ENCODE results near the gene MYOT. TPM values are rescaled to one million over a fixed set of nuclear protein-coding genes. Genes with fewer than 3 reads are reported as not detected.

Gene MYOT
- total RNA-seq, 1 experiment from 2014 or later, result not detected

GRCh38 chr5:137834498-137835049 is 33.1 kb upstream of the MYOT start:
- Histone ChIP-seq H3K4me1 (peaks cover 30% of the 10 kb centered on the region), H3K27me3 (replicated peaks; ENCODE audit: control insufficient read depth, insufficient read depth, low read length) (no peaks in the 10 kb centered on the region), H3K36me3 (ENCODE audit: control insufficient read depth, insufficient read depth, low read length) (no peaks in the 10 kb centered on the region), H3K9me3 (no peaks in the 10 kb centered on the region), H3K4me3 (ENCODE audit: low read depth, low read length) (no peak overlapping the region)
- no peaks in the 10 kb centered on the region for H3K9me3 Mint-ChIP-seq (ENCODE audit: unreplicated experiment)
- no peaks in the 10 kb centered on the region for H3K27me3 Mint-ChIP-seq (ENCODE audit: insufficient read depth, unreplicated experiment)
- BruUV-seq (replicated peaks), result no TSS peak
- H3K27ac Mint-ChIP-seq (ENCODE audit: unreplicated experiment), result peak overlapping the region; percentile 58
- H3K4me1 Mint-ChIP-seq (ENCODE audit: low read depth, unreplicated experiment), result peaks cover 18% of the 10 kb centered on the region
- CTCF ChIA-PET, result no interaction called here
- H3K4me3 Mint-ChIP-seq (ENCODE audit: unreplicated experiment), result peak overlapping the region; percentile 37
- POLR2A ChIA-PET, result no interaction called here
- no peak for TF ChIP-seq CTCF (IDR thresholded peaks at IDR 0.05; ENCODE audit: insufficient read depth in 1 of 2, low read depth in 1 of 2, low read length in 1 of 2, severe bottlenecking in 1 of 2, unreplicated experiment in 1 of 2)
- no peaks in the 10 kb centered on the region for H3K36me3 Mint-ChIP-seq (ENCODE audit: insufficient read depth, unreplicated experiment)
- peak in 1 of 2 experiments; percentile 2 for DNase-seq
- intact Hi-C loops (cut with micrococcal nuclease; ENCODE audit: unreplicated experiment), result loop anchor here (5.0 kb wide), 1 partner anchor 58 kb away; no protein-coding TSS in a partner anchor

GRCh38 chr5:137836298-137836697 is 31.4 kb upstream of the MYOT start:
- Mint-ChIP-seq H3K4me3 (ENCODE audit: unreplicated experiment) (no peak overlapping the region), H3K4me1 (ENCODE audit: low read depth, unreplicated experiment) (peaks cover 18% of the 10 kb centered on the region), H3K27me3 (ENCODE audit: insufficient read depth, unreplicated experiment) (no peaks in the 10 kb centered on the region), H3K27ac (ENCODE audit: unreplicated experiment) (peak overlapping the region; percentile 6), H3K9me3 (ENCODE audit: unreplicated experiment) (no peaks in the 10 kb centered on the region), H3K36me3 (ENCODE audit: insufficient read depth, unreplicated experiment) (no peaks in the 10 kb centered on the region)
- no TSS peak for BruUV-seq (replicated peaks)
- intact Hi-C loops (cut with micrococcal nuclease; ENCODE audit: unreplicated experiment), result no loop called here
- no peak overlapping the region for H3K4me3 ChIP-seq (ENCODE audit: low read depth, low read length)
- ChIA-PET CTCF (no interaction called here), POLR2A (no interaction called here)
- peaks cover 30% of the 10 kb centered on the region for H3K4me1 ChIP-seq
- DNase-seq, result no peak
- no peak for TF ChIP-seq CTCF (IDR thresholded peaks at IDR 0.05; ENCODE audit: insufficient read depth in 1 of 2, low read depth in 1 of 2, low read length in 1 of 2, severe bottlenecking in 1 of 2, unreplicated experiment in 1 of 2)
- H3K36me3 ChIP-seq (ENCODE audit: control insufficient read depth, insufficient read depth, low read length), result no peaks in the 10 kb centered on the region
- H3K9me3 ChIP-seq, result no peaks in the 10 kb centered on the region
- H3K27me3 ChIP-seq (replicated peaks; ENCODE audit: control insufficient read depth, insufficient read depth, low read length), result no peaks in the 10 kb centered on the region

GRCh38 chr5:137836997-137837396 is 30.7 kb upstream of the MYOT start:
- ChIA-PET CTCF (no interaction called here), POLR2A (no interaction called here)
- H3K36me3 Mint-ChIP-seq (ENCODE audit: insufficient read depth, unreplicated experiment), result no peaks in the 10 kb centered on the region
- DNase-seq, result no peak
- no peaks in the 10 kb centered on the region for H3K27me3 Mint-ChIP-seq (ENCODE audit: insufficient read depth, unreplicated experiment)
- TF ChIP-seq CTCF (IDR thresholded peaks at IDR 0.05; ENCODE audit: insufficient read depth in 1 of 2, low read depth in 1 of 2, low read length in 1 of 2, severe bottlenecking in 1 of 2, unreplicated experiment in 1 of 2), result no peak
- peaks cover 30% of the 10 kb centered on the region for H3K4me1 ChIP-seq
- no peaks in the 10 kb centered on the region for H3K27me3 ChIP-seq (replicated peaks; ENCODE audit: control insufficient read depth, insufficient read depth, low read length)
- BruUV-seq (replicated peaks), result no TSS peak
- H3K4me3 ChIP-seq (ENCODE audit: low read depth, low read length), result no peak overlapping the region
- H3K27ac Mint-ChIP-seq (ENCODE audit: unreplicated experiment), result peak overlapping the region; percentile 6
- no peaks in the 10 kb centered on the region for H3K9me3 ChIP-seq
- peaks cover 18% of the 10 kb centered on the region for H3K4me1 Mint-ChIP-seq (ENCODE audit: low read depth, unreplicated experiment)
- no peaks in the 10 kb centered on the region for H3K9me3 Mint-ChIP-seq (ENCODE audit: unreplicated experiment)
- H3K4me3 Mint-ChIP-seq (ENCODE audit: unreplicated experiment), result no peak overlapping the region
- H3K36me3 ChIP-seq (ENCODE audit: control insufficient read depth, insufficient read depth, low read length), result no peaks in the 10 kb centered on the region
- intact Hi-C loops (cut with micrococcal nuclease; ENCODE audit: unreplicated experiment), result no loop called here
